SKM-1 (cell line): ENCODE results near the gene PRDM1.
"Not testable (repeated sequence)": the region's sequence is repeated elsewhere in the genome, so short reads cannot be mapped to it uniquely, and the experiment has no call there.

Experiments used
- DNase-seq: peaks from one replicate; lab custom pipeline; 2025; ENCODE audit not compliant: unreplicated experiment; lab: John Stamatoyannopoulos, UW

The PRDM1 gene

DNA sequence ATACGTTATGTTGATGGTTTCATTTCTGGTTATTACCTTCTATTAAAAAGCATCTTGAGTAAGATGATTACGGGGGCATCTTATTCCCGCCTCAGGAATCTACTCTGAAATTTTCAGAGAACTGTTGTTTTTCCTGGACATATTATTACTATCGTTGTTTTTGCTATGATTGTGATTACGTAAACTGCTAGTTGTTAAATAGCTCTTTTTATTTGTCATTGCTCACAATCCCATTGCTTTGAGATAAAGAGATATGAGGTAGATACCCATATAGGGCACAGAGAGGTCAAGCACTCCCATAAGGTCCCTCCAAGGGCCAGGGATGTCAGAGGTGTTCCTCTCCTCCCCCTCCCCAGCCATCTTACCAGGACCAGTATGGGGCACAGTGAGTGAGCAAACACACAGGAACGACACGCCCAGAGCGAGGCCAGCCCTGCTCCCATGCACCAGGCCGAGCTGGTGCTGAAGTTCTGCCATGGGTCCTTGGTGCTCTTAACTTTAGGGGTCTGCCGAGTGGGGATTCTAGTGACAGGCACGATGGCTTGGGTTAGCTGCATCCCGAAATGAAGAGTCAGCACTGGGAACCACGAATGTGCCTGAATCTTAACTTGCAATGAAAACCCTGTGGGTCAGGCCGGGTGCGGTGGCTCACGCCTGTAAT, 49.9 kb downstream of the PRDM1 start:
- no peak for DNase-seq

DNA sequence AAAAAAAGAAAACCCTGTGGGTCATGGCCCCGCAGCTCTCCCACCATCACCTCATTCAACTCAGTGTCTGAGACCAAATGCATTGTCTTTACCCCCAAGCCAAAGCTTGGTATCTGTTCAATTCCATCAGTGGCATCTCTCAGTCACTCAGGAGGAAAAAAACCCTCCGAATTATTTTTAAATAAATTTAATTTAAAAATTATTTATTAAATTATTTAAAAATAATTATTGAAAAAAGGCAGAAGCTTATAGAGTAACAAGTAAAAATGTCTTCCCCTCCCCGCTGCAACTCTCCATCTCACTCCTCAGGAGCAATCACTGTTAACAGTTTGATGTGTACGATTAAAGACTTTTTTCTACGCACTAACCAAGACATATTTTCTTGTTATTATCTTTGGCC, 50.7 kb downstream of the PRDM1 start:
- DNase-seq: no peak

DNA sequence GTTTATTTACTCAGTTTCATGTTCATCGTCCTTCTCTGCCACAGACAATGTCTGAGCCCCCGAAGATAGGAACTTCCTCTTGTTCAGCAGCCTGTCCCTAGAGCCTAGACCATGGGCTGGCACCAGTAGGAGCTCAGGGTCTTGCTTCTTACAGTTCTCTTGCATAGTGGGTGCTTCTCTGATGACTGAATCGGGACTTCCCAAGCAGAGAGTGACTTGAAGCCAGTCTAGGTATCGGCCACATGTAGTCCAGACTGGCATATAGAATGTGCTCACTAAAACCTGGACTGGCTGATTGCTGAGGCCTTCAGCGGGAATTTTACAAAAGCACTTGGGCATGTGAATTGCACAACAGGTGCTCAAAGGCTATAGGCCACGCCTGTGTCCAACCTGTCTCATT, 52.0 kb downstream of the PRDM1 start:
- no peak for DNase-seq

DNA sequence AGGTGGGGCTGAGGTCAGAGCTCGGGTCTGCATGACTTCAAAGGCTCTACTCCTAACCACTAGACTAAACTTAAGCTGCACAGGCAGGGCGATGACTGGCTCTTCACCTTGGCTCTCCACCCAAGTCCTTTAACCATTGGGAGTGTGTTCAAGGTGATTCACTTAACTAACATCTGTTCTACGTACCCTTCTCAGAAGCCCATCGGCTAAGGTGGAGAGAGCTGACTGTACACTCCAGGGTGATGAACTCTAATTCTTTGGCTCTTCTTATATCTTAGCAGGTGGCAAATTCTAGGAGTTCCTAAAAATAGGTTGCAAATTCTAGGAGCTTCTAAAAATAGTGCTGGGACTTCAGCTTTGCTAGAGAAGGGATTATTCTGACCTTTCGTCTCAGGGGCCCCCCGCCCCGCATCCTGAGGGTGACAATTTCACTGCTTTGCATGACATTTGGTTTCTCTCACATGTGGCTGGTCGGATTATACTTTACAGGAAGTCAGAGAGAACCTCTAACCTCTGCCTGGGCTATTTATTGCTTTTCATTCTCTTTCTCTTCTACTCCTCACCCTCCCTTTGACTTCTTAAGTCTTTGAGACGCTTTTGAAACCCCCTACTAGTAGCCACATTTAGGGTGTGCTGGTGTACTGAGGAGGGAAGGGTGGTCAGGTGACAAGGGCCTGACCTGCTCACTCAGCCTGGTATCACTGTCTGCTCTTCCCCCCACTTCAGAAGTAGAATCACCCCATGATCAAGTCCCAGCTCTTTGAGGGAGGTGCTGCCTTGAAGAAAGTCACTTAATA, 55.5 kb downstream of the PRDM1 start:
- DNase-seq: no peak

DNA sequence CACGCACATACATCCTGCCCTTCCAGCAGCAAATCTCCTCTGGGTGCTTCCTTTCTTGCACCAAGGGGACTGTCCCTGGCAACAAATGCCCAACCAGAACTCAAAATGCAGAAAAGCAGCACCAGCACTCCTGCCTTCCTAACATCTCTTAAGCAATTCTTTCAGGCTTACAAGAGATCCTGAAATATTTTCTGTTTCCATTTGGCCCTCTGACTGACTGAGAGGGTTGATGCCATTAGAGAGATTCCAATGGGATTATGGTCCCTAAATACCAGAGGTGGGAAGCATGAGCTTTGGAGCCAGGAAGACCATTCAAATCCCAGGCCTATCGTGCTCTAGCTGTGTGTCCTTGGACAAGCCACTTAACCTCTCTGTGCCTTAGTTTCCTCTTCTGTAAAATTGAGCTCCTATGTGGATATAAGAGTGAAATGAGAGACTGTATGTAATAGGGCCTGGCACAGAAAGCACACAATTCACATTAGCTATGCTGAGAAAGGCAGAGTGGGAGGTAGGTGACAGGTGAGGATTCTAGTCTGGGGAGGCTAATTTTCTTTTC, 56.8 kb downstream of the PRDM1 start:
- no peak for DNase-seq

- DNase-seq: no peak
Measured at GRCh38 chr6:106143665-106144064, 57.5 kb downstream of the PRDM1 start.

DNA sequence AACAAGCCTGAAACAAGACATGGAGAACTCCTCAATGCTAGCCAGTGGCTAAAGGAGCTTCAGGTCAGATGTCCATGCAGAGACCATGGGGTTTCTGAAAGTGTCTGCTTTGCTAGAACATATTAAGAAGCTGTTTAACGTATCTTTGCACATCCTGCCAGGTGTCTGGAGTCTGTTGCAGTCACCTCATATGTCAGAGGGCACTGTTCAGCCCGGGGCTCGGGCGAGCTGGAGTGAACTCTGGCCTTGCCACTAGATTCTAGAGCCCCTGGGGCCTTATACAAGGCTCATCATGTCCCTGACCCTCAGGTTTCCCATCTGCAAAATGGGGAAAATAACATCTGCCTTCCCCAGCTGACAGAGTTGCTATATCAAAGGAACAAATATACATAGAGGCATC, 59.0 kb downstream of the PRDM1 start:
- DNase-seq: no peak

GRCh38 chr6:106145741-106146227, 59.6 kb downstream of the PRDM1 start:
- no peak for DNase-seq

- DNase-seq: no peak
Measured at GRCh38 chr6:106146852-106147351, 60.8 kb downstream of the PRDM1 start.

GRCh38 chr6:106147476-106147875, 61.3 kb downstream of the PRDM1 start:
- no peak for DNase-seq

GRCh38 chr6:106149472-106150069, 63.4 kb downstream of the PRDM1 start:
- no peak for DNase-seq

DNA sequence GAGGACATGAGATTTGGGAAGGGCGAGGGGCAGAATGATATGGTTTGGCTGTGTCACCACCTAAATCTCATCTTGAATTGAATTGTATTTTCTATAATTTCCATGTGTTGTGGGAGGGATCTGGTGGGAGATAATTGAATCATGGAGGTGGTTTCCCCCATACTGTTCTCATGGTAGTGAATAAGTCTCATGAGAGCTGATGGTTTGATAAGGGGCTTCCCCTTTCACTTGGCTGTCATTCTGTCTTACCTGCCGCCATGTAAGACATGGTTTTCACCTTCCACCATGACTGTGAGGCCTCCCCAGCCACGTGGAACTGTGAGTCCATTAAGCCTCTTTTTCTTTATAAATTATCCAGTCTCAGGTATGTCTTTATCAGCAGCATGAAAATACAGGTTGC, 66.3 kb downstream of the PRDM1 start:
- not testable (repeated sequence) for DNase-seq

GRCh38 chr6:106152952-106153351, 66.8 kb downstream of the PRDM1 start:
- DNase-seq: no peak

DNA sequence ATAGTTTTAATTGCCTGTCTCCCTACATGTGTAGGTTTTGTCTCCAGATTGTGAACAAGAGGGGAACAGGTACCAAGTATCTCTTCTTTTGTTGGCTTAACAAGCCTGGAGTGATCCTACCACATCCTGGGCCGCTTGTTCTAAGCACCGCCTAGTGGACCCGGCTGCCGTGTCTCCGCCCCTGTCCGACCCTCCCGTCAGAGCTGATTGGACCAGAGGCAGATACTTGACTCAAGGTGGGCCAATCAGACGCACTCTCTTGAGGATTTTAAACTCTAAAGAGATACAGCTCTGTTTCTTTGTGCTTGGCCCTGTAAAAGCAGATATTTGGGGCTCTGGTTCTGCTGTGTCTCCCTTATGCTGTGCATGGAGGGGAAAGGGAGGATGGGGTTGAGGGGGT, 68.2 kb downstream of the PRDM1 start:
- no peak for DNase-seq

GRCh38 chr6:106155219-106155830, 69.2 kb downstream of the PRDM1 start:
- no peak for DNase-seq

GRCh38 chr6:106156413-106156812, 70.3 kb downstream of the PRDM1 start:
- no peak for DNase-seq

DNA sequence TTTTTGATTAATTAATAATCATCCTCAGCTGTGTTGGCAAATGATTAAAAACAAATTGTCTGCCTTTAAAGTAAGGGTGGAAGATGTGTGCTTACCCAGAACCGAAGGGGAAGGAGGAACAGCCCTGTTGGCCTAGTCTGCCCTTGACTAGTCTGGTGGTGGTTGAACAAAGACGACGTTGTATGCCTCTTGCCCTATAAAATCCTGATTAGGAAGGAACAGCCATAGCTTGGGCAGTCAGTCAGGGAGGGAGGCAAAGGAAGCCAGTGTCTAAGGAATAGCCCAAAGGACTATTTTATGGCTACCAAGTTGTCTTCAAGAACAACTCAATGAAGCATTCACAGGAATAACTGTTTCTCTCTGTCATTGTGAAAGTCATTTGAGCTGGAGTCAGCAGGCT, 70.7 kb downstream of the PRDM1 start:
- no peak for DNase-seq

DNA sequence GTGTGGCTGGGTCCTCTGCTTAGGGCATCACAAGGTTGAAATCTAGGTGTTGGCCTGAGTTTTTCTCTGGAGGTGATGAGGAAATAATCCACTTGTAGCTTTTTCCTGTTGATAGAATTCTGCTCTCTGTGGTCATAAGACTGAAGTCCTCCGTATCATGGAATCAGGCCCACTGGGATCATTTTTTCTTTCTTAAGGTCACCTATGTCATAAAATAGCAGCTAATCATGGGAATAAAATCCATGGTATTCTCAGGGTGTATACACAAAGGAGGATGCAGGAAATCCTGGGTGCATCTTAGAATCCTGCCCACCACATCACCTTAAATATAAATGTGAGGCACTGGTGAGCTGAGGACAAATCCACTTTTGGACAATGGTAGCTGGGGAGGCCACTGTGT, 72.7 kb downstream of the PRDM1 start:
- no peak for DNase-seq
